GM19193 (cell line): ENCODE results near the gene PDE5A.

Experiments
- POLR2A ChIP-seq: IDR thresholded peaks from 4 replicates; pipeline ENCODE4 v1.6.1; 2011; ENCODE audit not compliant: insufficient read depth, insufficient read length; ENCODE audit errors: extremely low read depth

PDE5A gene

GRCh38 chr4:119655111-119655837, 26.7 kb upstream of the PDE5A start:
- no peak for TF ChIP-seq POLR2A

- no peak for TF ChIP-seq POLR2A
Measured at GRCh38 chr4:119653990-119654389, 25.4 kb upstream of the PDE5A start.

GRCh38 chr4:119652998-119653397, 24.4 kb upstream of the PDE5A start:
- no peak for TF ChIP-seq POLR2A

- no peak for TF ChIP-seq POLR2A
Measured at GRCh38 chr4:119648398-119648797, 19.8 kb upstream of the PDE5A start.

- no peak for TF ChIP-seq POLR2A
Measured at GRCh38 chr4:119647558-119647957, 19.0 kb upstream of the PDE5A start.

- no peak for TF ChIP-seq POLR2A
Measured at GRCh38 chr4:119646347-119647071, 17.9 kb upstream of the PDE5A start.

- TF ChIP-seq POLR2A: no peak
Measured at GRCh38 chr4:119643306-119644042, 14.9 kb upstream of the PDE5A start.

GRCh38 chr4:119641765-119642164, 13.2 kb upstream of the PDE5A start:
- no peak for TF ChIP-seq POLR2A

GRCh38 chr4:119638359-119638758, 9.8 kb upstream of the PDE5A start:
- TF ChIP-seq POLR2A: no peak

GRCh38 chr4:119632216-119632615, 3.6 kb upstream of the PDE5A start:
- TF ChIP-seq POLR2A: no peak

GRCh38 chr4:119629142-119629471, 503 bp upstream of the PDE5A start:
- TF ChIP-seq POLR2A: no peak

GRCh38 chr4:119627267-119628255, 1.0 kb downstream of the PDE5A start:
- TF ChIP-seq POLR2A: no peak

GRCh38 chr4:119626943-119627266, 1.7 kb downstream of the PDE5A start:
- no peak for TF ChIP-seq POLR2A

GRCh38 chr4:119626420-119626819, 2.2 kb downstream of the PDE5A start:
- no peak for TF ChIP-seq POLR2A

GRCh38 chr4:119625761-119626160, 2.8 kb downstream of the PDE5A start:
- TF ChIP-seq POLR2A: no peak
